MV-4-11 (cell line): ENCODE measurements around the gene INPP5A.
"Not testable (repeated sequence)": the region's sequence is repeated elsewhere in the genome, so short reads cannot be mapped to it uniquely, and the experiment has no call there.

Experiments
- DNase-seq: peaks from one replicate; lab custom pipeline; 2025; lab: John Stamatoyannopoulos, UW

Gene INPP5A

DNA sequence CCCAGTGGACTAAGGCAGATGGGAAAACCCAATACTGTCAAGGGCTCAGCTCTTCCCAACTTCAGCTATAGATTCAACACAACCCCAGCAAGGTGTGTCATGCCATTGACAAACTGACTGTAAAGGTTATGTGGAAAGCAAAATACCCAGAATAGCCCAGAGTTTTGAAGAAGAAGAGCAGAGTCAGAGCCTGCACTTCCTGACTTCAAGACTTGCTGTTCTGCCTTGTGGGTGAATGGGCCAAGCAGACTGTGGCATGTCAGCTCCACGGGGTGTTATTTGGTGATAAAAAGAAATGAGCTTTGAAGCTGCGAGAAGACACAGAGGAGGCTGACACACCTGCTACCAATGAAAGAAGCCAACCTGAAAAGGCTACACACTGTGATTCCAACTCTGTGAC, 158.6 kb downstream of the INPP5A start:
- no peak for DNase-seq

DNA sequence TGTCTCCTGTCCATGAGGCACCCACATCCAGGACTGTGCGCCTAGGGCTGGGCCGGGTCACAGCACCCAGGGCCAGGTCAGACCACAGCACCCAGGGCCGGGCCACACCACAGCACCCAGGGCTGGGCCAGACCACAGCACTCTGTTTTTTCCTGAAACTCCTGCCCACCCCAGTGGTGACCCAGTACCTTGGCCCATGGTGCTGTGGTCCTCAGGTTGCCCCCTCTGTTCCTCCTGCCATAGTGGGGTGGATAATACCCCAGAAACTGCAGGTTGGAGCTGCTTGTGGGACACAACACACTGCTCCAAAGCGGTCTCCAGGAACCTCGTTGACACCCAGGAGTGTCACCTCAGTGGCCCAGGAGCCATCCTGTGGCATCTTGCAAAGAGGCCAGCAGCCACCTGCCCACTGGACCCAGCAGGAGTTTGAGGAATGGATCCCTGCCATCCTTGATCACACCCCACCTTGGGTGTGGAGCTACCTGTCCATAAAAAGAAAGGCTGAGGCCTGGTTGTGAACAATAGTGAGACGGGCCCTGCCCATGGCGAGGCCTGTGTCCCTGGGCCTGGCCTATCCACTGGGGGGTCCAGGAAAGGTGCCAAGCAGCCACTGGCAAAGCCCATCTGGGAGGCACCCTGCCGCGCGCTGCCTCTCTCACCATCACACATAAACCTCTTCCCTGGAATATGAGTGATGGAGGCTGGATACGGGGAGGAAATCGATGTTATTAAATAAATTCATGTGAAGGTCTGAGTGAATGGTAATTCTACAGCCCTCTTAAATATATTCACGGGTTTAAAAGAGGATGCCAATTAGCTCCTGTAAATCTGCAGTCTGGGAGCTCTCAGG, 159.4 kb downstream of the INPP5A start:
- DNase-seq: no peak

DNA sequence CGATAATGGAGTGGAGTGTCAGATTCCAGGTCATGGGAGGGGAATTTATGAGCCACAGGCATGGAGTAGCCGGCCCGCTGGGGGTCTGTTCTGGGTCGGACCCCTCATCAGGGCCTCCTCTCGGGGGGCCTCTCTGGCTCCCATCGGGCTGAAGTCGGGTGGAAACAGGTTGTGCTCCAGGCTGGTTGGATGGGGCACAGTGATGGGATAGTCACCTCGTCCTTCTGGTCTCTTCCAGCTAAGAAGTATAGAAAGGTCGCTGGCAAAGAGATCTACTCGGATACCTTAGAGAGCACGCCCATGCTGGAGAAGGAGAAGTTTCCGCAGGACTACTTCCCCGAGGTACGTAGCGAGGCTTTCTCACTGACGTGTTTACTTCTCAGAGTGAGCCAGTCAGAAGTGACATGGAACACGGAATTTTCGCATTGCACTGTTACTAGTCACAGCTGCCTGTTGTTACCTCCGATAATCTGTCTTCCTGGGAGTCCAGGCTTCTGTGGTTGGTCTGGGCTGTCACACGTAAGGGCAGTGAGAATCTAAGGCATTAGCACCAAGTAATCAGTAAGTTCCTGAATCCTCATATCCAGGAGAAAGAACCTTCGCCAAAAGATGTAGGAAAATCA, 160.1 kb downstream of the INPP5A start:
- no peak for DNase-seq

DNA sequence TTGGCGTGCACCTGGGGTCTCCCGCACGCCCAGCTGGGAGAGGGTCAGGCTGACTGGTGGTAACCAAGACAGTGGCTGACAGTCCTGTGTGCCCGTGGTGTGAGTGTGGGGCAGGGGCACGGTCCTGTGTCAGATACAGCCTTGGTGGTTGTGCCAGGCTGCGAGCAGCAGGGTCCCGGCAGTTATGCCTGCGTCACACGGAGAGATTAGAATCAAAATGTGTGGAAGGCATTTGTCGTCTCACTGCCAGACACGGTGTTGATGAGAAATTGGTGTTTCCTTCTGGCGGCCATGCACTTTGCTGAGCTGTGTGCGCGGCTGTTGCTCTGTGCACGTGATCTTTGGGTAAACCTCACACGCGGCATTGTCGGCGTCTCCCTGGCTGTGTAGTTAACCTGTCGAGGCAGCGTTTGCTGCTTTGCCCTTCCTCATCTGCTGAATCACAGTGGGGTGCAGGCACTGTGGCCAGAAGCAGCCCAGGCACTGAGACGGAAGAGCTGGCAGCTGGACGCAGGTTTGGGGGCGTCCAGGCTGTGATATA, 160.7 kb downstream of the INPP5A start:
- no peak for DNase-seq

DNA sequence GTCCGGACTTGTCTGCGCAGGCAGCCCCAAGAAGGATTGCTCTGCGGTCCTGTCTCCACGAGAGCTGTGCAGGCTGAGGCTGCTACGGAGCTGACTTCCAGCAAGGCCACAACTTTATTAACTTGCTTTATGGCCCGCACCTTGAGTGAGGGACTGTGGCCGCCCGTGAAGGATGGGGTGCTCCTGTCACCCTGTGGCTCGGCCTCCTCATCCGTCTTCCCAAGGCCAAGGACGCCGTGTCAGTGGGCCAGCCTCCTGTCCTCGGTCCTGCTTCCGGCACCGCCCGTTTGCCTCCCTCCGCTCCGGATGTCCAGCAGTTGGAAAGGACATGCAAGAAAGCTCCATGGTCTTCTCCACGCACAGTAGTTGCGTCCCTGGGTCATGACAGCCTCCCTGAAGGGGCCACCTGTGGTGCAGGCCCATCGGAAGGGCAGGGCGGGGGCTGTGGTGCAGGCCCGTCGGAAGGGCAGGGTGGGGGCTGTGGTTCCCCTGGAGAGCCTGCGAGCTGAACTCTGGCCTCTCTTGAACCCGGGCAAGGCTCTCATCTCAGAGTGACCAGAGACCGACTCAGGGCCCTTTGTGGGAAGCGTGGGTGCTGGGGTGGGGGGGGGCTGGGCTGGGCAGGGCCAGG, 161.3 kb downstream of the INPP5A start:
- DNase-seq: no peak

DNA sequence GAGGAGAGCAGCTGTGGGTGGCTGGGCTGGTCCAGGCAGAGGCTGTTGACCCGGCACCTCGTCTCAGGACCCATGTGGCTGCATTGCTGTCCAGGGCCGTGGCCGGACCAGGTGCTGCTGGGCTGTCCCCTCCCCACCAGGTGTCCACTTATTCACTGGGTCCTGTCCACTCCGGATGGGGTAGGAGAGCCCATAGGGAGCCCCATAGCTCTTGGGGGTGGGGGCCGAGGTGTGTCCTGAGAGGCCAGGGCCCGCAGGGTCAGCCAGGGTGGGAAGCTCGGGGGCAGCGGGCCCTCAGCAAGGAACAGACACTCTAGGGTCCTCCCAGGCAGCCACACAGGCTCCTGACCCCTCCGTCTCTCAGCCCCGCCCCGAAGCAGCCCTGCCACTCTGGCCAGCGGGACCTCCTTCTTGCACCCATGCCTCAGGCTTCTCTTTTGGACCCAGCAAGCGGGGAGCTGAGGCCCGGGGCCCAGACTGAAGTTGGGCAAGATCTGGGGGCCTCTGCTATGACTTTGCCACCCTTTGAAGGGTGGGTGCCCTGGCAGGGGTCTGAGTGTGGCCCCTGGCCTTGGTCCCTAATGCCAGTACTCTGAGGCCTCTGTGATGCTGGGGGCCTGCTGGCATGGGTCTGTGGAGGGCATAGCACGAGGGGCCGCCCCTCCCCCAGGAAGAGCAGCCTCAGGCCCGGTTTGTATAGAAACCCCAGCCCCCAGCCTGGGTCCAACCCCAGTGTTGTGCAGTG, 162.0 kb downstream of the INPP5A start:
- DNase-seq: no peak

DNA sequence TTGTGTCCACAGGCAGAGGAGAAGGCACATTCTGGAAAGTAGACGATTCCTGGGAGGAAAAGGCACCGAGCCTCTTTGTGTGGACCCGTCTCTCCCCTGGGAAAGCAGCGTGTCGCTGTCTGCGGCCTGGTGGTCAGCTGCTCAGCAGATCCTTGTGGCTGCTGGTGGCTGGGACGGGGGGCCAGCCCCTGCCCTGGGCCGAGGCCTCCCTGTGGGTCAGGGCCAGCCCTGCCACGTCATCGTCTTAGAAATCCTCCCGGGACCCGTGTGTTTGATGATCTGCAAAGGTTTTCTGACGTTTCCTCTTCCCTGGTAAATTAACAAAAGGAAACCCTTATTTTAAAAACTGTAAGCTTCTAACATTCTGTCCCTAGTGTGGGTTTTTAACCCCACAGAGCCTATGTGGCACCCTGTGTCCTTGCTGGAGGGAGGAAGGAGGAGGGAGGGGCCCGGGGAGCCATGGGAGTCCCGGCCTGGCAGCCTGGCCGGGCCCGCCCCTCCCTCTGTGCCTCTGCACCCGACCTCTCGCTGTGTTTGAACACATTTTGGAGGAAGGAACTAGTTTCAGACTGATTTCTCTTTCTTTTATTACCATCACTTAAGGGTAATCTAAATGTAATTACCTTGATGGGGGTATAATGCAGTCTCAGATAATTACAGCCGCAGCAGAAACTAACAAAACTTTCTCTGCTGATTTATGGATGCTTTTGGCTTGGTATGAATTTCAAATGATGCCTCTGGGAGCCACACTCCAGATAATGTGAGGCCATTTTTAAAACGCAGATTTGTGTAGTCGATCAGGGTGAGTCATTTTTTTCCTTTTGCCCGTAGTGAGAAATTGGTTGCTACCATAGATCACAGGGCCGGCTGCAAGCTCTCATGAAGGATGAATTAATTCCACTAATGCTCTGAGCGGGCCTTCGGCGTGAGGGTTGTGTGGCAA, 162.8 kb downstream of the INPP5A start:
- DNase-seq: no peak

DNA sequence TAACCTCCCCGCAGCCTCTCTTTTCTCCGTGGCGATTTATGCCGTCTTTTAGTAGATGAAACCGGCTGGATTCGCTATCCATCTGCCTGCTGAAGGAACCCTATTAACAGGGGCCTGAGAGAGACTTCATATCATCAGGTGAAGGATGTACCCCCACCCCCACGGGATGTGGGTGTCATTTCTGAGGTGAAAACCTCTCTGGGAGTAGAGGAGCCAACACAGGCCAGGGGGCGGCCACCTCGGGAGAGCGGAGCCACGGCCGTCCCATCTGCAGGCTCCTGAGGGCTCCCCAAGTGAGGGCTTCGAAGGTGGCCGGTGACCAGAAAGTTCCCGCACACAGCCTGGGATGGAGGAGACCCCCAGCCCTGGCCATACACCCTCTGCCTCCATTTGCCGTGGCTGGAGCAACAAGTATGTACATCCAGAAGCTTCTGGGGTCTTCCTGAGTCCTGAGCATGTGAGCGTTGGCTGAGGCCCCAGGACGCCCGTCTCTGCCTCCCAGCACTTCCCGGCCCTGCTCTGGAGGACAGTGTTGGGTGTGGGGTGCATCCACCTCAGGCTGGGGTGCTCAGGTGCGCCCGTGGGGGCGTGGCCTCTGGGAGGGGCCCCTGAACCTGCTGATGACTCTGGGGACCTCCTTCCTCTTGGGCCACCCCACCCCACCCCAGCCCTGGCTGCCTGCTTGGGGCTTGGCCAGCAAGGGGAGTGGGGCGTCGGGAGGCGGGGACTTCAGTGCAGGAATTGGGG, 163.7 kb downstream of the INPP5A start:
- DNase-seq: no peak

DNA sequence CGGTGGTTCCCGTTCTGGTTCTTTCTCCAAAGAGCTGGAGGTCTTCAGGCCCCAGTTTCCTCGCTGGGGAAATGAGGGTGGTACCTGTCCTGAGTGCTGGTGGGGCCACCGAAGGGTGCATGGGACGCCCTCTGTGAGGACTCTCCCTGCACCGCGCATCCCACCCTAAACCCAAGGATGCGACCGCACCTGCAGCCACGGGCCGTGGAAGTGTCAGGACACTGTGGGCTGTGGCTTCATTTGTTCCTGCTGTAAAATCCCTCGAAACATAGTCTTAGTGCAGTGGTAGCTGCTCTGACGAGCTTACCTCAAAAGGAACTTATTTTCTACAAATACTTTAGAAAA, 164.2 kb downstream of the INPP5A start:
- DNase-seq: no peak

DNA sequence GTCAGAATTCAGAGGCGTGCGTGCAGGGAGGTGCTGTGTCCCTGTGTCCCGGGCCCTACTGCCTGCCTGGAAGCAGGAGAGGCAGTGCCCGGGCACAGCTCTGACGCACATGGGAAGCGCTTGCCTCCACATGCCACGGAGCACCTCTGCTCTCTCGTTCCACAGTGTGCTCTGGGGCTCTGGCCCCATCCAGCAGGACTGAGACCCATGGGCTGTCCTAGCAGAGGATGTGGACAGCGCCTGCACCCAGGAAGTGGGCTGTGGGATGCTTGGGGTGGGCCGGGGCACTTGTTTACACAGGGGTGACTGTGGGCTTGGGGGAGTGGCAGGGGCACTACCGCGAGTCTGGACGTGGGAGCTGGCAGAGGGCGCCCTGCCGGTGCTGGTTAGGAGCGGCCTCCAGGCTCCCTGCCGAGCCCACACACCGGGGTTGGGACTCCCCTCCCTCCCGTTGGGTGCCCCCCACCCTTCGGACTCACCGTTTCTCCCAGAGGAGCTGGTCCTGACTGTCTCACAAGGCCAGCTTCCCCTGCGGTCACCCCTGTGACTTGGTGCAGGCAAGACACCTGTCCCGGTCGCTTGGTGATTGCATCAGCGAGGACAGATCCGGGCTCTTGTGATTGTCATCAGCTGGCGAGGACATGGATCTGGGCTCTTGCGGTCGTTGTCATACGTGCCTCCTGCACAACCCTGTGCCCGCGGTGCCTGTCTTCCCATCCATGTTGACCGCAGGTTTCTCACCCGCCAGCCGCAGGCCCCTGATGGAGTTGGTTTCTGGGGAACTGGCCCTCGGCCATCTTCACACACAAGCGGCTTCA, 165.2 kb downstream of the INPP5A start:
- no peak for DNase-seq

DNA sequence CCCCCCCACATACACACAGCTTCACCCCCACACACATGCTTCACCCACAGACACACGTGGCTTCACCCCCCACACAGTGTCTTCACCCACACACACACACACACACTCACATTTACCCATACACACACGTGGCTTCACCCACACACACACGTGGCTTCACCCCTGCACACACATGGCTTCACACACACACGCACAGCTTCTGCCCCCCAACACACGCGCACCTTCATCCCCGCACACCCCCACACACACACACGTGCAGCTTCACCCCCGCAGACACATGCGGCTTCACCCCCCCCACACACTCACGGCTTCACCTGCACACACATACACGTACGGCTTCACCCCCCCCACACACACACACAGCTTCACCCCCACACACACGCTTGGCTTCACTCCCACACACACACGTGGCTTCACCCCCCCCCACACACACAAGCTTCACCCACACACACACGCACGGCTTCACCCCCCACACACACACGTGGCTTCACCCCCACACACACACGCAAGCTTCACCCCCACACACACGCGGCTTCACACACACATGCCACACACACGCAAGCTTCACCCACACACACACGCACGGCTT, 165.9 kb downstream of the INPP5A start:
- DNase-seq: no peak

DNA sequence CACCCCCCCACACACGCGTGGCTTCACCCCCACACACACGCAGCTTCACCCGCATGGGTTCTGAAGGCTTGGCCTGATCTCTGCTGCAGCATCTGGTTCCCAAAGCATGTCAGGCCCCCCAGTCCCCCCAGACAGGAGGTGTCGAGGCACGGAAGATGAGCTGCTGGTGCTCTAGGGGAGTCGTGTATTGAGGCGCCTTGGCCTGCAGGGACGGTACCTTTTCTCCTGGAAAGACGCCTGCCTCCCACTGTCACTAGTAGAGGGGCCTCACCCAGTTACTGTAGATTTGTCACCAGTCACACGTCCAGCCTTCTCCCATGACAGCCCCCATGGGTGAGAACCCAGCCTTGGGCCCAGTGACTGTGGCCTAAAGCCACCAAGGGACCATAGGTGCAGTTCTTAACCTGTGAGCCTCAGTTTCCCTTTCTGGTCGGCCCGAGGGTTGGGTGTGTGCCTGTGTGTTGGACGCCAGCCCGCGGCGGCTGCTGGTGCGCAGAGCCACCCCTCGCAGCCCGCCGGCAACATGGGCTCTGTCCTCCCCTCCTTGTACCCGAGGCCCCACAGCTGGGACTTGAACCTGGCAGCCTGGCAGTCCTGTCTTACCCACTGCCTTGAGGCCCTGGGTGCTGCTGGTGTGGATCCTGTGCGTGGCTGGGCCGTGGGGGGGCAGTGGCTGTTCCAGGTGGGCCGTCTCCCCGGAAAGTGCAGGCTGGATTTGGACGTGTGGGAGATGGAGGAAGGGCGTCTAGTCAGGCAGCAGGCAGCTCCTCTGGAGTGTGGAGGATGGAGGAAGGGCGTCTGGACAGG, 166.6 kb downstream of the INPP5A start:
- no peak for DNase-seq

DNA sequence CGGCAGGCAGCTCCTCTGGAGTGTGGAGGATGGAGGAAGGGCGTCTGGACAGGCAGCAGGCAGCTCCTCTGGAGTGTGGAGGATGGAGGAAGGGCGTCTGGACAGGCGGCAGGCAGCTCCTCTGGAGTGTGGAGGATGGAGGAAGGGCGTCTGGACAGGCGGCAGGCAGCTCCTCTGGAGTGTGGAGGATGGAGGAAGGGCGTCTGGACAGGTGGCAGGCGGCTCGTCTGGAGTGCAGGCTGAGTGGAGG, 167.2 kb downstream of the INPP5A start:
- not testable (repeated sequence) for DNase-seq

DNA sequence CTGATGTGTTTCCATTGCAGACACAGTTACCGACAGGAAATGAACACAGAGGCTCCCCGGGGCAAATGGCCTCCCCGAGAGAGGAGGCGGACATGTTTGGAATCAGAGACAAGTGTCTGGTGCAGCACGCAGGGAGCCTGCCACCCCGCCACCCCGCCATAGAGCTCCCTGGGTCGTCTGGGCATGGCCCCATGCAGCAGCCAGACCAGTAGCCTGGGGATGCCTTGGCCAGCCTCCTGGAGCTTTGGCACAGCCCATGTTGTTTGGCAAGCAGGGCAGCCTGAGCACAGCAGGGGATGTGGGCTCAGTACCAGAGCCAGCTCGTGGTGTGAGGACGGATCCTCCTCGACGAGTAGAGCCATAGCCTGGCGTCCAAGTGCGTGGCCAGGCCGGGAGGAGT, 167.6 kb downstream of the INPP5A start:
- DNase-seq: no peak

DNA sequence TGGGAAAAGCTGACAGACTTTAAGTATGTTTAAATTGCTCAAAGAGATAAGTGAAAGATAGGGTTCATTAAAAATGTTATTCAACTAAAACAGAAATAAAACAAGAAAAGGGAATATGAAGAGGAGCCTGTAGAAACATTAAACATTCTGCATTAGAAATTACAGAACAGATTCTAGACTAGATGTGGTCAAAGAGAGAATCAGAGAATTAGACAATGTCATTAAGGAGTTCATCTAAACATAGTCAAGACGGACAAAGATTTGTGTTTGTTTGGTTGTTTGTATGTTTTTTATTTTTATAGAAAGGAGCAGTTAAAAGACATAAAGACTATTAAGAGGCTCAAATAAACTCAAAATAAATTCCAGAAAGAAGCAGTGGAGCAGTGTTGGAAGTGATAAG, 168.4 kb downstream of the INPP5A start:
- DNase-seq: no peak

DNA sequence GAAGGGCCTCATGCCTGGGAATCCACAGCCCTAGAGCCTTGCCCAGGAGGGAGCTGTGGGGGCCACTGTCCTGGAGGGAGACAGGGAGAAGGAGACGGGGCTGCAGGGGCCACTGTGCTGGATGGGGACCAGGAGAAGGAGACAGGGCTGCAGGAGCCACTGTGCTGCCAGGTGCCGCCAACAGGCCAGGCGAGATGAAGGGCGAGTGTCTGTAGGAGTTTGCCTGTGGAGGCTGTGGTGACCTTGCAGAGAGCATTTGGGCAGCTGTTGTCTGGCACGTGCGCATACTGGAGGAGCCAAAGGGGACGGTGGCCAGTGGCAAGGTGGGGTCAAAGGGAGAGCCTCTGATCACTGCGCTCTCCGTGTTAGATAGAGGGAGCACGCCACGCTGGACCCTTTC, 169.1 kb downstream of the INPP5A start:
- no peak for DNase-seq

DNA sequence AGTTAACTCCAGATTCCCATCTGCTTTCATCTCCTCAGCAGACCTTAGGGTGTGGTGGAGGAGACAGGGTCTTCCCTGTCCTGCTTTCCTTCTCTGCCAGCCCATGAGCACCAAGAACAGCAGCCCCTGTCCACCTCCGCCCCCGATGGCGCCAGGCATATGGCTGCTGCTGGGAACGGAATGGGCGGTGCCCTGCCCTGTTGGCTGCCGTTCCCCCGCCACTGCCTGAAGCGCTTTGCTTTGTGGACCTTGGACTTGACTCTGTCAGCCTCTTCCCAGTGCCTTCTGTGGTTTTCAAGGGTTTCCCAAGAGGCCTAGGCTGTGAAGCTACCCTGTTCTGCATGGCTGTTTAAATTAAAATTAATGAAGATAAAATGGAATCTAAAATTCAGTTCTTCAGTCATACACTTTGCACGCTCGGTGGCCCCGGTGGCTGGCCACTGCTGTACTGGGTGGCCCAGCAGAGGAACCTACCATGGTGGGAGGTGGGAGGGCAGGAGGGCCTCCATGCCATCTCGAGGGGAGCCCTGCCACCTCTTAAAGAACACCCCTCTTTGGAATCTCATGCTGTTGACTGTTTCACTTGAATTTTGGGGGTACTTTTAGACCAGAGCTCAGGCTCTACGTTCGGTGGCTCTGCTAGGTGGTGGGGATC, 169.7 kb downstream of the INPP5A start:
- peak; percentile 21 for DNase-seq

DNA sequence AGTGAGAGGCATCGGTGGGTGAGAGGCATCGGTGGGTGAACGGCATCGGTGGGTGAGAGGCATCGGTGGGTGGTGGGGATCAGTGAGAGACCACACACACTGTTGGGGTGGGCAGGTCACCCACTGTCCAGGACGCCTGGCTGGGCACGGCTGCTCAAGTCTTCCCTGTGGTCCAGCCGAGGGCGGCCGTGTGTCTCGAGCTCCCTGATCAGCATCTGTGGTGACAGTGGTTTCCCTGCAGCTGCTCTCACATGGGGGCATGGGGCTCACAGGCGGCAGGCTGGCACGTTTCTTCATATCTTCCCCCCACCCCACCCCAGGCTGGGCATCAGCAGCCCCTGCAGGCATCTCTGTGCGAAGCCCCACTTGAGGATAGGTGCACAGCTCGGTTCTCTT, 170.2 kb downstream of the INPP5A start:
- DNase-seq: no peak
